Choroid plexus epithelial cell (primary cell): ENCODE data around the gene HLA-DRB1.

Experiments used
- DNase-seq: peaks from one replicate; pipeline ENCODE4 v3.0.0-alpha.2; 2010; ENCODE audit warnings: low read depth
- H3K4me3 ChIP-seq: 2 replicates; pipeline ENCODE4 v1.5.1; 2011; ENCODE audit warnings: low read depth, mild to moderate bottlenecking, control low read depth, low read length, moderate library complexity
- TF ChIP-seq, protein P1 (sequence below): conservative IDR thresholded peaks from 2 replicates; pipeline ENCODE4 v1.5.1; 2011; ENCODE audit warnings: low read depth, mild to moderate bottlenecking, control low read depth, inconsistent platforms, low read length, moderate library complexity

HLA-DRB1 gene

DNA sequence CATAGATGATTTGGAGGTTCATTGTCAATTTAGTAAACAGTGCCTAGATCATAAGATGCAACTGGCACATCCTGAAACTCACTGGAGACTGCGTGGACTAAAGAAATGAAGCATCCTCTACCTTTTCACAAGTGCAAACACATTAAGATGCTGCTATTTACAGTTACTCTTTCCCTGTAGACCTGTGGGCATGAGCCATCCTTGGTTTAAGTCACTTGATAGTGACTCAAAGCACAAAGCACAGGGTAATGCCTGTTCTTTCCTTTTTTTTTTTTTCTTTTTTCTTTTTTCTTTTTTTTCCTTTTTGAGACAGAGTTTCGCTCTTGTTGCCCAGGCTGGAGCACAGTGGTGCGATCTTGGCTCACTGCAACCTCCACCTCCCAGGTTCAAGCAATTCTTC lies 37.6 kb upstream of the HLA-DRB1 start:
- H3K4me3 ChIP-seq, result no peak overlapping the region
- TF ChIP-seq, protein P1, sequence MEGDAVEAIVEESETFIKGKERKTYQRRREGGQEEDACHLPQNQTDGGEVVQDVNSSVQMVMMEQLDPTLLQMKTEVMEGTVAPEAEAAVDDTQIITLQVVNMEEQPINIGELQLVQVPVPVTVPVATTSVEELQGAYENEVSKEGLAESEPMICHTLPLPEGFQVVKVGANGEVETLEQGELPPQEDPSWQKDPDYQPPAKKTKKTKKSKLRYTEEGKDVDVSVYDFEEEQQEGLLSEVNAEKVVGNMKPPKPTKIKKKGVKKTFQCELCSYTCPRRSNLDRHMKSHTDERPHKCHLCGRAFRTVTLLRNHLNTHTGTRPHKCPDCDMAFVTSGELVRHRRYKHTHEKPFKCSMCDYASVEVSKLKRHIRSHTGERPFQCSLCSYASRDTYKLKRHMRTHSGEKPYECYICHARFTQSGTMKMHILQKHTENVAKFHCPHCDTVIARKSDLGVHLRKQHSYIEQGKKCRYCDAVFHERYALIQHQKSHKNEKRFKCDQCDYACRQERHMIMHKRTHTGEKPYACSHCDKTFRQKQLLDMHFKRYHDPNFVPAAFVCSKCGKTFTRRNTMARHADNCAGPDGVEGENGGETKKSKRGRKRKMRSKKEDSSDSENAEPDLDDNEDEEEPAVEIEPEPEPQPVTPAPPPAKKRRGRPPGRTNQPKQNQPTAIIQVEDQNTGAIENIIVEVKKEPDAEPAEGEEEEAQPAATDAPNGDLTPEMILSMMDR, result no peak
- no peak for DNase-seq

DNA sequence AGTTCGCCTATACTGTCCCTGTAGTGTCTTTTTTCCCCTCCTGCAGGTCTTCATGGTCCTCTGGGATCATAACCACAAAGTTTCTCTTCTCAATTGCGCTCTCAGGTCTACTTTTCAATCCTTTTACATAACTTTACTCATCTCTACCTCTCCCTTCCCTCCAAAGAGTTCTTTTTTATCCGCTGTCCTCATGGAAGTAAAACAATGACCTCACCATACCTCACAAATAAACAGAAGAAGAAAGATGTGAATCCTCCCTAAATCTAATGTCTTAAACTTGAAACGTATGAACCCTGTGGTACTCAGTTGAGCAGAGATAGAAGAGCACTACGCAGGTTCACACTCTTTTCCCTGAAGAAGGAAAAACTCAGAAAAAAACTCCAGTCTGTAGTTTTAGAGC lies 35.5 kb upstream of the HLA-DRB1 start:
- H3K4me3 ChIP-seq, result no peak overlapping the region
- DNase-seq, result no peak
- TF ChIP-seq, protein P1, result no peak

DNA sequence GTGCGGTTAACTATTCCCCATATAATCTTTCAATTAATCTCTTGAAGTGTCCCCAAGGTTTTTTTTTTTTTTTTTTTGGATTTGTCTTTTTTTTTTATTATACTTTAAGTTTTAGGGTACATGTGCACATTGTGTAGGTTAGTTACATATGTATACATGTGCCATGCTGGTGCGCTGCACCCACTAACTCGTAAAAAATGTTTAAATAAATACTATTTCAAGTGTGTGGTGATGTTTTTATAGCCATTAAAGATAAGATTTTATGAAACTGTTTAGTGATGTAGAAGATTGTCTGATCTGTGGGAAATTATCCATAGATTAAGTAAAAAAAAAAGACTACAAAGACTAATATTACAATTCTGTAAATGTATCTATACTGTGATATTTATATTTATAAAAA lies 34.9 kb upstream of the HLA-DRB1 start:
- DNase-seq, result no peak
- TF ChIP-seq, protein P1, result no peak

DNA sequence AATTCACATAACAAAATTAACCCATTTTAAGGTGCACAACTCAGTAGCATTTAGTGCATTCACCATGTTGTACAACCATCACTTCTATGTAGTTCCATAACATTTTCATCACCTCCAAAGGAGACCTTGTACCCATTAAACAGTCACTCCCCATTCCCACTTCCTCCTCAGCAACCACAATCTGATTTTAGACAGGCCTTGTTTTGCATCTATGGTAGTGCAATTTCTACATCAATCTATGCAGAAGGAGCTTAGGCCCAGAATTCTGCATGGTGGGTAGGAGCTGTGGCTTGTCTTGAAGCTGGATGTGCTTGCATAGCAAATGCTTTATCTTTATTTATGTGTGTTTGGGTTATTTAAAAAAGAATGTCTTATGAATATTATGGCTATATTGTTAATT lies 34.0 kb upstream of the HLA-DRB1 start:
- H3K4me3 ChIP-seq, result no peak overlapping the region
- TF ChIP-seq, protein P1, result no peak
- DNase-seq, result no peak

More for the DNA sequence above, 34.9 kb upstream of the HLA-DRB1 start:
- H3K4me3 ChIP-seq, result no peak overlapping the region

DNA sequence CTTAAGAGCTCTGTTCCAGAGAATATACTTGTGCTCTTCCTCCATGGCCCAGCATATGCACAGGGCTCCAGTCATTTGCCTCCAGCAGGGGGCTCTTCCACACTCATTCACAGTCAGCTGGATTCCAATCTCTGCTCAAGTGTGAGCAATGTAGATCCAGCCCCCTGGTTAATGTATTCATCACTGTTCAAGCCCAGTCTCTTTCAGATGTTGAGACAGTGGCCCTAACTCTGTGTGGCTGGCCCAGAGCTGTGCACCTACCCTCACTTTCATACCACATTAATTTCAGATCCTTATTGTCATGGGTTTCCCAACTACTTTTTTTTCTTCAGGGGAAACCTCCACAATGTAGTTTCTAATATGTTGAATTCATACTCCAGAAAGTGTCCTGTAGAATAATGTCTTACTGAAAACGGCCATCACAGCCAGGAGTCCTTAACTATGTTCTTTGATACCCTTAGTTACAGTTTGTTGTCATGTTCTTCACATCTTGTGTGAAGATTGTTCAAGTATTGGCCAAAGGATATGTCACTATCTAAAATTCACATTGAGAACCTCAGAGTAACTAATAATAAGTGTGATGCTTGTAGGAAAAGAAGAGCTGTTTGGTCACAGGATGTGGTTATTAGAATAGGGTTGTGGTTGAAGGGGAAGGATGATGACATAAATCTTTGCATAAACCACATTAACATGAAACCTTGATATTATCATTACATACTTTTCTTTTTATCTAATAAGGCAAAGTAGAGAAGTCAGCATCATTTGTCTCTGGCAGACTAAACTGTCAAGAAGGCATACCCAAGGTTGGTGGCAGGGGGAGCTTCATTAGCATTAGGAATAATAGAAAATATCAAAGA lies 33.1 kb upstream of the HLA-DRB1 start:
- TF ChIP-seq, protein P1, result peak; percentile 33
- DNase-seq, result peak; percentile 68
- no peak overlapping the region for H3K4me3 ChIP-seq

DNA sequence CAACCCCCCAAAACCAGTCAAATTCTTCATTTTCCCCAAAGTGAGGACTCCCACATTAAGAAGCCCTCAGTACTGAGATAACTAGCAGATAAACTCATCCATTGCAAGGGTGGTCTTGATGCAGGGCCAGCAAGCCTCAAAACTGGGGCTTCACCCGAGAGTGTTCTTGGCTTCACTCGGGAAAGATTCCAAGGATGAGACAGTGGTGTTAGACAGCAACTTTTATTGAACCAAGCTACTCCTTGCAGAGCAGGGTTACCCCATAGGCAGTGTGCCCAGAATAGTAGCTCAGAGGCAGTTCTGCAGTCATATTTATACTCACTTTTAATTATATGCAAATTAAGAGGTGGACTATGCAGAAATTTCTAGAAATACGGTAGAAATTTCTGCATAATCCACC lies 31.7 kb upstream of the HLA-DRB1 start:
- DNase-seq, result no peak
- TF ChIP-seq, protein P1, result no peak
- no peak overlapping the region for H3K4me3 ChIP-seq

DNA sequence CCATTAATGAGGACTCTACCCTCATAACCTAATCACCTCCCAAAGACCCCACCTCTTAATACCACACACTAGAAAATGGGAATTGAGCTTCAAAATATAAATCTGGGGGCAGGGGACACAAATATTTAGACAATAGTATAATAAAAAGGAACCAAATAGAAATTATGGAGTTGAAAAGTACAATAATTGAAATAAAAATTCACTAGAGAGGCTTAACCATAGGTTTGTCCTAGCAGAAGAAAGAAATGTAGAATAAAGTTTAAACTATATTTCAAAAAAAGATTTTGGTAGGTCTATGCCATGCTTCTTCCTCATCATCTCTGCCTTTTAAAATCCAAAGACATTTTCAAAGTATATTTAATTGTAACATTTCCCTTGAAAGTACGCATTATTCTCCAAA lies 28.1 kb upstream of the HLA-DRB1 start:
- DNase-seq, result no peak
- TF ChIP-seq, protein P1, result no peak
- H3K4me3 ChIP-seq, result no peak overlapping the region
